Muscle of arm (tissue), 12 donors: ENCODE data around the gene RPF1. TPM values are rescaled to one million over a fixed set of nuclear protein-coding genes. Genes with fewer than 3 reads are reported as not detected.

Experiments
- DNase-seq: peaks from one replicate; pipeline ENCODE4 v3.0.0-alpha.2; 2013
- polyA plus RNA-seq, 12 donors: library from polyadenylated mRNA; unstranded; fragments of 120-200 nt; gene quantifications; one replicate each; pipeline ENCODE4 v1.2.1, GENCODE V29; 2013; ENCODE audit not compliant: insufficient read length in 12 of 12

The RPF1 gene
- polyA plus RNA-seq, 12 donors = 27.1 to 40.3 (median 34.6) TPM; not detected in 1

- DNase-seq = no peak
These were observed 61.7 kb downstream of the RPF1 start for GRCh38 chr1:84540759-84541158.

- DNase-seq = no peak
These were observed 62.6 kb downstream of the RPF1 start for GRCh38 chr1:84541679-84542078.

Other genes starting within 250 kb of the RPF1 start
- 10 to 100 TPM in 5 of 12 donors, 1 to 10 TPM in 5, not detected in 2; 4.6 to 11.6 (median 9.9) TPM for gene SAMD13, start 177.6 kb upstream of the RPF1 start, polyA plus RNA-seq
- gene DNASE2B, start 80.8 kb upstream of the RPF1 start, polyA plus RNA-seq = under 1 TPM in 6 of 12 donors, not detected in 6; 0.14 to 0.27 (median 0.18) TPM
- gene SPATA1, start 27.1 kb downstream of the RPF1 start, polyA plus RNA-seq = 1 to 10 TPM in 7 of 12 donors, under 1 TPM in 3, not detected in 2; 0.69 to 3.3 (median 1.7) TPM
- gene GNG5, start 27.3 kb downstream of the RPF1 start, polyA plus RNA-seq = 100 to 1,000 TPM in 11 of 12 donors, not detected in 1; 156 to 226 (median 195) TPM
- gene CTBS, start 95.2 kb downstream of the RPF1 start, polyA plus RNA-seq = 10 to 100 TPM in 1 of 12 donors, 1 to 10 TPM in 10, not detected in 1; 5.4 to 11.7 (median 7.5) TPM
- gene SSX2IP, start 211.2 kb downstream of the RPF1 start, polyA plus RNA-seq = 10 to 100 TPM in 11 of 12 donors, not detected in 1; 12.5 to 24.7 (median 18.1) TPM